Prostate gland (tissue), 2 donors: ENCODE results near the gene MORN1. TPM values are rescaled to one million over a fixed set of nuclear protein-coding genes. Genes with fewer than 3 reads are reported as not detected.

Experiments used
- DNase-seq: peaks from one replicate; pipeline ENCODE4 v3.0.0-alpha.2; 2019; ENCODE audit warnings: low spot score
- H3K27ac ChIP-seq, 2 donors: fragments of 200-600 bp; sonication (generic); 2 replicates each; pipeline ENCODE4 v1.5.1; 2017 to 2019
- H3K27me3 ChIP-seq: fragments of 200-600 bp; sonication (generic); replicated peaks from 2 replicates; pipeline ENCODE4 v1.5.1; 2019; ENCODE audit not compliant: insufficient read depth
- H3K36me3 ChIP-seq, 2 donors: fragments of 200-600 bp; sonication (generic); 1 replicate in 1 of 2; 2 replicates in 1 of 2; pipeline versions ENCODE4 v1.5.1 to v1.8.1; 2017 to 2019
- H3K4me1 ChIP-seq: fragments of 200-600 bp; sonication (generic); replicated peaks from 2 replicates; pipeline ENCODE4 v1.5.1; 2019
- H3K4me3 ChIP-seq, 2 donors: fragments of 200-600 bp; sonication (generic); 2 replicates each; pipeline ENCODE4 v1.5.1; 2017 to 2019
- H3K9me3 ChIP-seq: fragments of 200-600 bp; sonication (generic); 2 replicates; pipeline ENCODE4 v1.5.1; 2017
- CTCF ChIP-seq, 4 experiments: fragments of 200-600 bp in 2 of 4; fragments of 450-650 bp in 2 of 4; sonication (generic) in 2 of 4; IDR thresholded peaks; 1 replicate in 3 of 4; 2 replicates in 1 of 4; pipeline ENCODE4 v1.5.1; 2016 to 2019; ENCODE audit warnings: antibody characterized with exemption in 4 of 4, mild to moderate bottlenecking in 2 of 4, moderate library complexity in 2 of 4
- POLR2A ChIP-seq: fragments of 450-650 bp; IDR thresholded peaks from one replicate; pipeline ENCODE4 v1.6.1; 2016; ENCODE audit warnings: antibody characterized with exemption, mild to moderate bottlenecking
- POLR2AphosphoS5 ChIP-seq: sonication (generic); formaldehyde crosslinking; IDR thresholded peaks from one replicate; pipeline ENCODE4 v1.6.1; 2017; ENCODE audit warnings: antibody characterized with exemption
- WGBS: methylation state at CpG from one replicate; pipeline ENCODE4 v1.1.5; 2018; 5-methylcytosine and 5-hydroxymethylcytosine counted together
- intact Hi-C: fragments of 100-400 bp; cut with DNase I; formaldehyde crosslinking; loops from one replicate; pipeline ENCODE4 v1.14.2; 2022
- total RNA-seq, 2 donors: library from RNA; depleted of rRNA; stranded (reverse); fragments of >200 nt; gene quantifications; one replicate each; pipeline ENCODE4 v1.1.0, GENCODE V29; 2016

MORN1 gene
- total RNA-seq, 2 donors from 2014 or later, result 18.6 to 21.0 TPM

GRCh38 chr1:2404142-2404889 lies 13.0 kb upstream of the MORN1 start:
- TF ChIP-seq CTCF (IDR thresholded peaks at IDR 0.05) (no peak), POLR2A (no peak), POLR2AphosphoS5 (no peak)
- H3K36me3 ChIP-seq, result peaks cover 2 to 34% of the 10 kb centered on the region in 2 donors

GRCh38 chr1:2403273-2403672 lies 11.9 kb upstream of the MORN1 start:
- H3K4me1 ChIP-seq, result no peaks in the 10 kb centered on the region
- H3K36me3 ChIP-seq, result peaks cover 2 to 33% of the 10 kb centered on the region in 2 donors
- no peak overlapping the region for H3K4me3 ChIP-seq
- intact Hi-C loops, result no loop called here
- WGBS, result 83% methylated on average over 19 of the region's 19 CpGs
- H3K27me3 ChIP-seq, result no peaks in the 10 kb centered on the region
- no peak for DNase-seq
- H3K9me3 ChIP-seq, result no peaks in the 10 kb centered on the region
- TF ChIP-seq POLR2AphosphoS5 (no peak), POLR2A (no peak), CTCF (IDR thresholded peaks at IDR 0.05) (no peak)
- H3K27ac ChIP-seq, result no peak overlapping the region

More at GRCh38 chr1:2404142-2404889, 13.0 kb upstream of the MORN1 start:
- no peak for DNase-seq
- Histone ChIP-seq H3K27ac (peak overlapping the region in 1 of 2 donors; percentile 50), H3K27me3 (no peaks in the 10 kb centered on the region), H3K4me1 (peaks cover under 1% of the 10 kb centered on the region), H3K4me3 (no peak overlapping the region), H3K9me3 (no peaks in the 10 kb centered on the region)
- WGBS, result 69% methylated on average over 29 of the region's 29 CpGs
- intact Hi-C loops, result no loop called here

- no peak for DNase-seq
- WGBS, result 93% methylated on average over 22 of the region's 23 CpGs
- no peaks in the 10 kb centered on the region for H3K27me3 ChIP-seq
Observed at GRCh38 chr1:2402420-2402819, 11.1 kb upstream of the MORN1 start.

GRCh38 chr1:2400950-2401649 lies 9.7 kb upstream of the MORN1 start:
- intact Hi-C loops, result no loop called here
- no peak for DNase-seq
- Histone ChIP-seq H3K9me3 (no peaks in the 10 kb centered on the region), H3K27me3 (no peaks in the 10 kb centered on the region), H3K27ac (peak overlapping the region in 1 of 2 donors; percentile 35), H3K36me3 (peaks cover 0 to 19% of the 10 kb centered on the region in 2 donors), H3K4me1 (no peaks in the 10 kb centered on the region), H3K4me3 (no peak overlapping the region)
- no peak for TF ChIP-seq POLR2A
- 89% methylated on average over 14 of the region's 14 CpGs for WGBS

More at GRCh38 chr1:2402420-2402819, 11.1 kb upstream of the MORN1 start:
- Histone ChIP-seq H3K27ac (no peak overlapping the region), H3K9me3 (no peaks in the 10 kb centered on the region), H3K4me1 (no peaks in the 10 kb centered on the region), H3K4me3 (no peak overlapping the region), H3K36me3 (peaks cover 2 to 25% of the 10 kb centered on the region in 2 donors)
- intact Hi-C loops, result no loop called here
- TF ChIP-seq POLR2A (no peak), POLR2AphosphoS5 (no peak), CTCF (IDR thresholded peaks at IDR 0.05) (no peak)

GRCh38 chr1:2400576-2400909 lies 9.2 kb upstream of the MORN1 start:
- WGBS, result 76% methylated on average over 10 of the region's 10 CpGs
- Histone ChIP-seq H3K4me3 (no peak overlapping the region), H3K27me3 (no peaks in the 10 kb centered on the region), H3K27ac (peak overlapping the region in 1 of 2 donors; percentile 35), H3K9me3 (no peaks in the 10 kb centered on the region), H3K4me1 (no peaks in the 10 kb centered on the region), H3K36me3 (peaks cover 0 to 19% of the 10 kb centered on the region in 2 donors)
- intact Hi-C loops, result no loop called here
- no peak for DNase-seq
- TF ChIP-seq POLR2A, result no peak
- TF ChIP-seq CTCF (IDR thresholded peaks at IDR 0.05), result no peak
- TF ChIP-seq POLR2AphosphoS5, result no peak
